GM12873 (cell line): ENCODE measurements around the gene ATP13A3.

Source experiments
- CTCF ChIP-seq: IDR thresholded peaks from 2 replicates; pipeline ENCODE4 v1.5.1; 2012; ENCODE audit warnings: low read depth, mild to moderate bottlenecking, moderate library complexity, low read length, control low read depth; ENCODE audit not compliant: insufficient read depth; ENCODE audit errors: missing control alignments

The ATP13A3 gene

GRCh38 chr3:194423317-194423716, 63.5 kb downstream of the ATP13A3 start:
- TF ChIP-seq CTCF, result no peak

- no peak for TF ChIP-seq CTCF
Measured at GRCh38 chr3:194422188-194422587, 64.6 kb downstream of the ATP13A3 start.

GRCh38 chr3:194418671-194419070, 68.1 kb downstream of the ATP13A3 start:
- no peak for TF ChIP-seq CTCF

- TF ChIP-seq CTCF, result no peak
Measured at GRCh38 chr3:194407423-194407822, 79.4 kb downstream of the ATP13A3 start.

- TF ChIP-seq CTCF, result no peak
Measured at GRCh38 chr3:194405766-194406165, 81.0 kb downstream of the ATP13A3 start.

GRCh38 chr3:194404365-194405140, 82.2 kb downstream of the ATP13A3 start:
- peak; percentile 58 for TF ChIP-seq CTCF

GRCh38 chr3:194401868-194402329, 84.9 kb downstream of the ATP13A3 start:
- TF ChIP-seq CTCF, result no peak

GRCh38 chr3:194401346-194401745, 85.5 kb downstream of the ATP13A3 start:
- TF ChIP-seq CTCF, result no peak
